Measurements from ENCODE around the gene ENTPD7. TPM values are rescaled to one million over a fixed set of nuclear protein-coding genes. Genes with fewer than 3 reads are reported as not detected.

Gene ENTPD7
- total RNA-seq, 1 experiment from 2014 or later, result 14.5 TPM

DNA sequence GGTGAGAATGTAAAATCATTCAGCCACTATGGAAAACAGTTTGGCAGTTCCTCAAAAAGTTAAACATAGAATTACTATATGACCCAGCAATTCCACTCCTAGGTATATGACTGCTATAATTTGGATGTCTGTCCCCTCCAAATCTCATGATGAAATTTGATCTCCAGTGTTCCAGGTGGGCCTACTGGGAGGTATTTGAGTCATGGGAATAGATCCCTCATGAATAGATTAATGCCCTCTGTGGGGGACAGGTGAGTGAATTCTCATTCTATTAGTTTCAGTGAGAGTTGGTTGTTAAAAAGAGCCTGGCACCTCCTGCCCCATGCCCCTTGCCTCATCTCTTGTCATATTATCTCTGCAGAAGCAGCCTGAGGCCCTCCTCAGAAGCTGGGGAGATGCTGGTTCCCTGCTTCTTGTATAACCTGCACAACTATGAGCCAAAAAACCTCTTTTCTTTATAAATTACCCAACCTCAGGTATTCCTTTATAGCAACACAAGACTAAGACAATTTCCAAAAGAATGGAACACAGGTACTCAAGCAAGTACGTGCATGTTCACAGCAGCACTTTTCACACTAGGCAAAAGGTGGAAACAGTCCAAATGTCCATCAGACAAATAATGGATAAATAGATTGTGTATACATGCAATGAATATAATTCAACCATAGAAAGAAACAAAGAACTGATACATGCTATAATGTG is 30.2 kb upstream of the ENTPD7 start:
- Histone ChIP-seq H3K9ac (ENCODE audit: extremely low read depth, insufficient read length, low read length) (no peak overlapping the region), H3K18ac (ENCODE audit: insufficient read length, low read depth, low read length) (no peak overlapping the region), H3K79me2 (ENCODE audit: insufficient read depth, low read length) (no peaks in the 10 kb centered on the region), H3K79me1 (ENCODE audit: insufficient read depth, low read depth, low read length, poor library complexity, severe bottlenecking) (no peaks in the 10 kb centered on the region), H2BK120ac (ENCODE audit: low read depth, low read length, poor library complexity, severe bottlenecking) (no peak overlapping the region), H2BK5ac (ENCODE audit: insufficient read length, low read length) (no peak overlapping the region), H2BK12ac (ENCODE audit: insufficient read length, low read depth, low read length) (no peak overlapping the region), H2AK5ac (ENCODE audit: insufficient read length, low read length) (no peak overlapping the region), H3K4ac (ENCODE audit: low read depth, low read length) (no peak overlapping the region), H4K8ac (replicated peaks; ENCODE audit: insufficient read length, low read depth, low read length) (no peak overlapping the region), H3K23me2 (ENCODE audit: insufficient read length, low read depth, low read length, poor library complexity, severe bottlenecking) (no peaks in the 10 kb centered on the region), H3K4me2 (ENCODE audit: insufficient read depth, insufficient read length, low read length) (no peak overlapping the region), H2BK20ac (ENCODE audit: low read depth, low read length, poor library complexity, severe bottlenecking) (no peak overlapping the region), H2BK15ac (ENCODE audit: low read depth, low read length) (no peak overlapping the region), H4K20me1 (ENCODE audit: control insufficient read depth, insufficient read depth, insufficient read length) (no peaks in the 10 kb centered on the region), H3T11ph (ENCODE audit: low read length) (no peak overlapping the region), H4K5ac (ENCODE audit: insufficient read length, low read depth, low read length) (no peak overlapping the region), H4K91ac (ENCODE audit: insufficient read length, low read depth, low read length) (no peak overlapping the region), H3K27me3 (ENCODE audit: insufficient read depth, low read length) (no peaks in the 10 kb centered on the region), H3K23ac (ENCODE audit: insufficient read length, low read depth, low read length) (no peak overlapping the region), H3K9me3 (ENCODE audit: control insufficient read depth, low read depth, low read length) (no peaks in the 10 kb centered on the region), H3K27ac (ENCODE audit: insufficient read length, low read depth, low read length) (no peak overlapping the region), H3K14ac (ENCODE audit: insufficient read depth, low read length) (no peak overlapping the region), H3K56ac (ENCODE audit: insufficient read length, low read depth, low read length) (no peak overlapping the region), H3K4me1 (ENCODE audit: insufficient read depth, low read length) (no peaks in the 10 kb centered on the region; the same call in 1 of the 2 replicates), H2AFZ (ENCODE audit: low read length) (no peak overlapping the region)
- H3K4me3 Mint-ChIP-seq, result no peak overlapping the region
- TF ChIP-seq, protein P1, sequence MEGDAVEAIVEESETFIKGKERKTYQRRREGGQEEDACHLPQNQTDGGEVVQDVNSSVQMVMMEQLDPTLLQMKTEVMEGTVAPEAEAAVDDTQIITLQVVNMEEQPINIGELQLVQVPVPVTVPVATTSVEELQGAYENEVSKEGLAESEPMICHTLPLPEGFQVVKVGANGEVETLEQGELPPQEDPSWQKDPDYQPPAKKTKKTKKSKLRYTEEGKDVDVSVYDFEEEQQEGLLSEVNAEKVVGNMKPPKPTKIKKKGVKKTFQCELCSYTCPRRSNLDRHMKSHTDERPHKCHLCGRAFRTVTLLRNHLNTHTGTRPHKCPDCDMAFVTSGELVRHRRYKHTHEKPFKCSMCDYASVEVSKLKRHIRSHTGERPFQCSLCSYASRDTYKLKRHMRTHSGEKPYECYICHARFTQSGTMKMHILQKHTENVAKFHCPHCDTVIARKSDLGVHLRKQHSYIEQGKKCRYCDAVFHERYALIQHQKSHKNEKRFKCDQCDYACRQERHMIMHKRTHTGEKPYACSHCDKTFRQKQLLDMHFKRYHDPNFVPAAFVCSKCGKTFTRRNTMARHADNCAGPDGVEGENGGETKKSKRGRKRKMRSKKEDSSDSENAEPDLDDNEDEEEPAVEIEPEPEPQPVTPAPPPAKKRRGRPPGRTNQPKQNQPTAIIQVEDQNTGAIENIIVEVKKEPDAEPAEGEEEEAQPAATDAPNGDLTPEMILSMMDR (conservative IDR thresholded peaks at IDR 0.05), result no peak
- H3K9me3 Mint-ChIP-seq, result no peaks in the 10 kb centered on the region
- peaks cover 21% of the 10 kb centered on the region for H3K27me3 Mint-ChIP-seq (ENCODE audit: low read depth)
- no peak overlapping the region for H3K27ac Mint-ChIP-seq
- DNase-seq, result no peak
- no peaks in the 10 kb centered on the region; a peak in 1 of 7 replicates for H3K36me3 Mint-ChIP-seq (ENCODE audit: insufficient read depth in 1 of 3, low read depth in 3 of 3)
- no CpG with 5 or more reads among the region's 1 CpG for WGBS (ENCODE audit: extremely low coverage, insufficient read length, low lambda C conversion rate)
- H3K4me1 Mint-ChIP-seq, result peaks cover 5 to 6% of the 10 kb centered on the region in 2 experiments; a peak in 2 of 4 replicates
